B cell (primary cell): ENCODE data around the gene FBXO7. TPM values are rescaled to one million over a fixed set of nuclear protein-coding genes. Genes with fewer than 3 reads are reported as not detected.

ENCODE experiments used
- ATAC-seq: fragments of 200-7000 bp; cut with Tn5 transposase; one replicate; pipeline ENCODE4 v1.10.0; 2021; ENCODE audit warnings: low read depth, mild to moderate bottlenecking, moderate number of reproducible peaks, moderate library complexity
- CTCF ChIA-PET: fragments of 350-600 bp; sonication (Branson Sonifier 250); formaldehyde crosslinking; loops from one replicate; lab custom pipeline; 2021; ENCODE audit warnings: antibody characterized with exemption, inconsistent platforms; lab: Charles Lee
- POLR2A ChIA-PET: fragments of 350-600 bp; sonication (Branson Sonifier 250); formaldehyde crosslinking; loops from one replicate; lab custom pipeline; 2021; ENCODE audit warnings: antibody characterized with exemption; lab: Charles Lee
- DNase-seq: peaks from one replicate; pipeline ENCODE4 v3.0.0; 2013
- H2AFZ ChIP-seq: 2 replicates; pipeline ENCODE4 v1.6.1; 2012; ENCODE audit warnings: mild to moderate bottlenecking, low read depth, low read length; ENCODE audit not compliant: insufficient read depth, poor library complexity, severe bottlenecking
- H3K27ac ChIP-seq, 2 donors: 1 replicate in 1 of 2; 2 replicates in 1 of 2; pipeline ENCODE4 v1.5.1; 2012 to 2013; ENCODE audit warnings: low read length in 2 of 2, mild to moderate bottlenecking in 2 of 2, moderate library complexity in 1 of 2
- H3K27me3 ChIP-seq, 4 experiments: fragments of 200-600 bp in 1 of 4; sonication (generic) in 1 of 4; replicated peaks in 1 of 4; 1 replicate in 2 of 4; 2 replicates in 2 of 4; pipeline versions ENCODE4 v1.6.1 to v1.7.0; 2013 to 2016; ENCODE audit warnings: low read length in 3 of 4, mild to moderate bottlenecking in 2 of 4, mixed read lengths in 1 of 4, moderate library complexity in 1 of 4; ENCODE audit not compliant: insufficient read depth in 4 of 4, control insufficient read depth in 3 of 4; ENCODE audit errors: control extremely low read depth in 1 of 4
- H3K36me3 ChIP-seq, 2 experiments: replicated peaks in 1 of 2; 1 replicate in 1 of 2; 2 replicates in 1 of 2; pipeline versions ENCODE4 v1.6.1 to v1.7.1; 2013; ENCODE audit warnings: low read length in 1 of 2; ENCODE audit not compliant: insufficient read depth in 2 of 2, control insufficient read depth in 1 of 2; ENCODE audit errors: control extremely low read depth in 1 of 2, extremely low read depth in 1 of 2
- H3K4me1 ChIP-seq, 2 donors: fragments of 200-600 bp in 1 of 2; sonication (generic) in 1 of 2; 1 replicate in 1 of 2; 2 replicates in 1 of 2; pipeline versions ENCODE4 v1.5.1 to v1.6.1; 2013 to 2017; ENCODE audit warnings: low read length in 2 of 2; ENCODE audit not compliant: control insufficient read depth in 2 of 2, insufficient read depth in 2 of 2
- H3K4me2 ChIP-seq: replicated peaks from 2 replicates; pipeline ENCODE3; 2012; ENCODE audit warnings: mild to moderate bottlenecking, low read depth, low read length; ENCODE audit not compliant: poor library complexity, severe bottlenecking
- H3K4me3 ChIP-seq, 5 experiments: fragments of 200-600 bp in 1 of 5; sonication (generic) in 1 of 5; 1 replicate in 3 of 5; 2 replicates in 2 of 5; pipeline versions ENCODE4 v1.5.1 to v1.7.0; 2011 to 2016; ENCODE audit warnings: low read length in 4 of 5, mild to moderate bottlenecking in 4 of 5, low read depth in 2 of 5, control low read depth in 1 of 5, moderate library complexity in 1 of 5; ENCODE audit not compliant: insufficient read depth in 1 of 5; ENCODE audit errors: control extremely low read depth in 1 of 5, extremely low read depth in 1 of 5
- H3K79me2 ChIP-seq: fragments of 200-600 bp; sonication (generic); one replicate; pipeline ENCODE4 v1.6.0; 2016; ENCODE audit warnings: low read length; ENCODE audit not compliant: control insufficient read depth, insufficient read depth
- H3K9ac ChIP-seq: fragments of 200-600 bp; sonication (generic); 2 replicates; pipeline ENCODE4 v1.6.1; 2017; ENCODE audit warnings: mild to moderate bottlenecking, low read length, moderate library complexity
- H3K9me3 ChIP-seq, 3 donors: one replicate each; pipeline versions ENCODE4 v1.6.1 to v1.7.1; 2013; ENCODE audit warnings: low read length in 2 of 3; ENCODE audit not compliant: control insufficient read depth in 2 of 3, insufficient read depth in 1 of 3; ENCODE audit errors: control extremely low read depth in 1 of 3
- H4K20me1 ChIP-seq: 2 replicates; pipeline ENCODE4 v1.6.0; 2012; ENCODE audit warnings: mild to moderate bottlenecking, low read length; ENCODE audit not compliant: insufficient read depth, control insufficient read depth, poor library complexity, severe bottlenecking
- H3K27ac Mint-ChIP-seq: one replicate; pipeline ENCODE4 v1.8.0; 2021; ENCODE audit warnings: mixed read lengths
- H3K27me3 Mint-ChIP-seq: one replicate; pipeline ENCODE4 v1.8.0; 2021; ENCODE audit warnings: mixed read lengths
- H3K4me1 Mint-ChIP-seq: one replicate; pipeline ENCODE4 v1.8.0; 2021; ENCODE audit warnings: mixed read lengths
- H3K4me3 Mint-ChIP-seq: one replicate; pipeline ENCODE4 v1.8.0; 2021; ENCODE audit warnings: mixed read lengths
- H3K9me3 Mint-ChIP-seq: one replicate; pipeline ENCODE4 v1.8.0; 2022; ENCODE audit warnings: mixed read lengths; ENCODE audit not compliant: insufficient read depth
- CTCF ChIP-seq: fragments of 200-600 bp; IDR thresholded peaks from one replicate; pipeline ENCODE4 v1.8.0; 2022; ENCODE audit warnings: antibody characterized with exemption, mild to moderate bottlenecking
- EZH2 ChIP-seq: IDR thresholded peaks from 2 replicates; pipeline ENCODE4 v1.6.1; 2012; ENCODE audit warnings: borderline replicate concordance, low read depth, mild to moderate bottlenecking, moderate library complexity, low read length; ENCODE audit not compliant: insufficient read depth, poor library complexity, severe bottlenecking
- WGBS: methylation state at CpG from one replicate; pipeline ENCODE4 v1.1.5; 2013; ENCODE audit warnings: missing lambda C conversion rate; ENCODE audit not compliant: insufficient coverage; 5-methylcytosine and 5-hydroxymethylcytosine counted together
- intact Hi-C: fragments of 100-400 bp; cut with micrococcal nuclease; formaldehyde crosslinking; loops from one replicate; pipeline ENCODE4 v1.10.0; 2022
- polyA plus RNA-seq: library from polyadenylated mRNA; depleted of rRNA; stranded (reverse); fragments of >200 nt; gene quantifications from 2 replicates; pipeline ENCODE4 v1.2.3, GENCODE V29; 2012
- total RNA-seq, 2 donors: library from RNA; stranded (reverse); fragments of 120-200 nt in 1 of 2; gene quantifications; 1 replicate in 1 of 2; 2 replicates in 1 of 2; pipeline versions ENCODE4 v1.2.3 to v1.2.4, GENCODE V29; 2013 to 2022

Gene FBXO7
- total and polyA plus RNA-seq, 2 donors (not counting 1 experiment from before 2014, with no cell fraction given) = 66.2 to 106 TPM

- DNase-seq (peak; percentile 23), ATAC-seq (no peak)
- Histone ChIP-seq H4K20me1 (peaks cover 43% of the 10 kb centered on the region), H3K27ac (peak overlapping the region; percentile 86 to 98), H3K4me1 (peaks cover 34 to 38% of the 10 kb centered on the region in 2 donors), H3K4me2 (peak overlapping the region; percentile 71), H3K27me3 (no peaks in the 10 kb centered on the region), H3K79me2 (peaks cover 80% of the 10 kb centered on the region), H2AFZ (peak overlapping the region; percentile 95), H3K36me3 (peaks cover 0 to 8% of the 10 kb centered on the region in 2 experiments), H3K9ac (peak overlapping the region; percentile 95), H3K9me3 (no peaks in the 10 kb centered on the region), H3K4me3 (peak overlapping the region; percentile 44 to 81 (median 72))
- CTCF ChIA-PET = interaction anchor here (0.9 to 3.5 kb wide), 3 partner anchors 10 to 500 kb away, joined by 3 to 27 read pairs (median 3); no protein-coding TSS in a partner anchor
- Mint-ChIP-seq H3K9me3 (no peaks in the 10 kb centered on the region), H3K27me3 (no peaks in the 10 kb centered on the region), H3K27ac (no peak overlapping the region), H3K4me1 (peaks cover 45% of the 10 kb centered on the region), H3K4me3 (peak overlapping the region; percentile 97)
- no CpG with 5 or more reads among the region's 8 CpGs for WGBS
- no peak for TF ChIP-seq CTCF
- TF ChIP-seq EZH2 = no peak
- intact Hi-C loops = loop anchor here (10.0 kb wide), 3 partner anchors 812 to 1088 kb away; partner anchors contain the start of genes PISD and SFI1
- POLR2A ChIA-PET = no interaction called here
Observed at GRCh38 chr22:32476281-32477195, 1.9 kb downstream of the FBXO7 start.

GRCh38 chr22:32477596-32477995 lies 3.0 kb downstream of the FBXO7 start:
- H2AFZ ChIP-seq = no peak overlapping the region
- H3K4me3 ChIP-seq = no peak overlapping the region
- no peak overlapping the region for H3K9ac ChIP-seq
- DNase-seq (no peak), ATAC-seq (no peak)
- no peaks in the 10 kb centered on the region for H3K27me3 Mint-ChIP-seq
- TF ChIP-seq CTCF (no peak), EZH2 (no peak)
- ChIA-PET POLR2A (no interaction called here), CTCF (interaction anchor here (1.1 kb wide), 1 partner anchor 9 kb away, joined by 3 read pairs; no protein-coding TSS in a partner anchor)
- peaks cover 54% of the 10 kb centered on the region for H4K20me1 ChIP-seq
- no peaks in the 10 kb centered on the region for H3K9me3 Mint-ChIP-seq
- no peak overlapping the region for H3K27ac ChIP-seq
- no peaks in the 10 kb centered on the region for H3K9me3 ChIP-seq
- H3K36me3 ChIP-seq = peaks cover 0 to 9% of the 10 kb centered on the region in 2 experiments
- H3K79me2 ChIP-seq = peaks cover 90% of the 10 kb centered on the region
- no peak overlapping the region for H3K4me3 Mint-ChIP-seq
- no peaks in the 10 kb centered on the region for H3K27me3 ChIP-seq
- WGBS = 100% methylated on average over 3 of the region's 5 CpGs
- no peak overlapping the region for H3K27ac Mint-ChIP-seq
- H3K4me2 ChIP-seq = peak overlapping the region; percentile 71
- H3K4me1 Mint-ChIP-seq = peaks cover 48% of the 10 kb centered on the region
- peaks cover 38 to 40% of the 10 kb centered on the region in 2 donors for H3K4me1 ChIP-seq
- intact Hi-C loops = loop anchor here (10.0 kb wide), 3 partner anchors 813 to 1087 kb away; partner anchors contain the start of genes PISD and SFI1
